Caco-2 (cell line): Measurements from ENCODE around the gene OLA1. TPM values are rescaled to one million over a fixed set of nuclear protein-coding genes. Genes with fewer than 3 reads are reported as not detected.

Experiments used
- BruUV-seq: library from RNA; stranded (reverse); fragments of 400-500 nt; replicated peaks from 2 replicates; lab custom pipeline; 2021; lab: Mats Ljungman, UMichigan
- CTCF ChIA-PET: fragments of 300-600 bp; sonication (Branson Sonifier 250); formaldehyde crosslinking; loops from one replicate; lab custom pipeline; 2022; ENCODE audit warnings: antibody characterized with exemption; lab: Charles Lee
- POLR2A ChIA-PET: fragments of 300-600 bp; sonication (Branson Sonifier 250); formaldehyde crosslinking; loops from one replicate; lab custom pipeline; 2022; ENCODE audit warnings: antibody characterized with exemption; lab: Charles Lee
- DNase-seq, 2 experiments: peaks; one replicate each; pipeline versions ENCODE4 v3.0.0 to v3.0.0-alpha.2; 2020 to 2022
- H3K27me3 ChIP-seq: replicated peaks from 2 replicates; pipeline ENCODE4 v1.6.0; 2011; ENCODE audit warnings: low read length; ENCODE audit not compliant: control insufficient read depth, insufficient read depth
- H3K36me3 ChIP-seq: 2 replicates; pipeline ENCODE4 v1.5.1; 2011; ENCODE audit warnings: low read length; ENCODE audit not compliant: control insufficient read depth, insufficient read depth
- H3K4me1 ChIP-seq: fragments of 250-450 bp; sonication (Bioruptor Pico); 2 replicates; pipeline ENCODE4 v1.5.1; 2020; ENCODE audit warnings: mild to moderate bottlenecking
- H3K4me3 ChIP-seq: 2 replicates; pipeline ENCODE4 v1.5.1; 2011; ENCODE audit warnings: low read depth, mild to moderate bottlenecking, control low read depth, low read length
- H3K9me3 ChIP-seq: fragments of 250-450 bp; sonication (Bioruptor Pico); 2 replicates; pipeline ENCODE4 v1.5.1; 2020; ENCODE audit warnings: mild to moderate bottlenecking, moderate library complexity
- H3K27ac Mint-ChIP-seq: one replicate; pipeline ENCODE4 v1.8.0; 2022; ENCODE audit warnings: mixed read lengths; ENCODE audit not compliant: unreplicated experiment
- H3K27me3 Mint-ChIP-seq: one replicate; pipeline ENCODE4 v1.8.0; 2022; ENCODE audit warnings: mixed read lengths; ENCODE audit not compliant: insufficient read depth, unreplicated experiment
- H3K36me3 Mint-ChIP-seq: one replicate; pipeline ENCODE4 v1.8.0; 2022; ENCODE audit warnings: mild to moderate bottlenecking, mixed read lengths; ENCODE audit not compliant: insufficient read depth, unreplicated experiment
- H3K4me1 Mint-ChIP-seq: one replicate; pipeline ENCODE4 v1.8.0; 2022; ENCODE audit warnings: low read depth, mixed read lengths; ENCODE audit not compliant: unreplicated experiment
- H3K4me3 Mint-ChIP-seq: one replicate; pipeline ENCODE4 v1.8.0; 2022; ENCODE audit warnings: mild to moderate bottlenecking, moderate library complexity, mixed read lengths; ENCODE audit not compliant: unreplicated experiment
- H3K9me3 Mint-ChIP-seq: one replicate; pipeline ENCODE4 v1.8.0; 2022; ENCODE audit warnings: mixed read lengths; ENCODE audit not compliant: unreplicated experiment
- CTCF ChIP-seq, 2 experiments: fragments of 200-600 bp in 1 of 2; IDR thresholded peaks; 1 replicate in 1 of 2; 2 replicates in 1 of 2; pipeline versions ENCODE4 v1.5.1 to v1.8.0; 2011 to 2022; ENCODE audit warnings: antibody characterized with exemption in 1 of 2, control low read depth in 1 of 2, inconsistent platforms in 1 of 2, low read depth in 1 of 2, low read length in 1 of 2, mild to moderate bottlenecking in 1 of 2, moderate library complexity in 1 of 2; ENCODE audit not compliant: insufficient read depth in 1 of 2, severe bottlenecking in 1 of 2, unreplicated experiment in 1 of 2
- intact Hi-C: fragments of 100-400 bp; cut with micrococcal nuclease; formaldehyde crosslinking; loops from one replicate; pipeline ENCODE4 v1.10.0; 2022; ENCODE audit not compliant: unreplicated experiment
- total RNA-seq: library from RNA; stranded (reverse); gene quantifications from 2 replicates; pipeline ENCODE4 v1.2.3, GENCODE V29; 2022

OLA1 gene
- total RNA-seq, 1 experiment from 2014 or later = 177 TPM

- H3K4me1 ChIP-seq = no peaks in the 10 kb centered on the region
- Mint-ChIP-seq H3K36me3 (no peaks in the 10 kb centered on the region), H3K27me3 (no peaks in the 10 kb centered on the region), H3K4me3 (no peak overlapping the region), H3K9me3 (no peaks in the 10 kb centered on the region), H3K4me1 (peaks cover 7% of the 10 kb centered on the region), H3K27ac (no peak overlapping the region)
- TF ChIP-seq CTCF (IDR thresholded peaks at IDR 0.05; ENCODE audit: insufficient read depth in 1 of 2, low read depth in 1 of 2, low read length in 1 of 2, severe bottlenecking in 1 of 2, unreplicated experiment in 1 of 2) = no peak
- no peak for DNase-seq
- H3K9me3 ChIP-seq = no peaks in the 10 kb centered on the region
- no TSS peak for BruUV-seq
- H3K36me3 ChIP-seq = no peaks in the 10 kb centered on the region
- no peak overlapping the region for H3K4me3 ChIP-seq
- ChIA-PET CTCF (interaction anchor here (0.6 kb wide), 1 partner anchor 206 kb away, joined by 9 read pairs; no protein-coding TSS in a partner anchor), POLR2A (no interaction called here)
- H3K27me3 ChIP-seq = no peaks in the 10 kb centered on the region; the same call in 1 of the 2 replicates
- intact Hi-C loops = no loop called here
These were observed 39.0 kb downstream of the OLA1 start for GRCh38 chr2:174209325-174209724.

GRCh38 chr2:174208026-174208425 lies 40.3 kb downstream of the OLA1 start:
- Histone ChIP-seq H3K27me3 (no peaks in the 10 kb centered on the region; the same call in 1 of the 2 replicates), H3K4me1 (no peaks in the 10 kb centered on the region), H3K36me3 (no peaks in the 10 kb centered on the region), H3K9me3 (no peaks in the 10 kb centered on the region), H3K4me3 (no peak overlapping the region)
- H3K36me3 Mint-ChIP-seq = no peaks in the 10 kb centered on the region
- no peak overlapping the region for H3K4me3 Mint-ChIP-seq
- H3K4me1 Mint-ChIP-seq = peaks cover 7% of the 10 kb centered on the region
- H3K9me3 Mint-ChIP-seq = no peaks in the 10 kb centered on the region
- DNase-seq = no peak
- no peaks in the 10 kb centered on the region for H3K27me3 Mint-ChIP-seq
- TF ChIP-seq CTCF (IDR thresholded peaks at IDR 0.05; ENCODE audit: insufficient read depth in 1 of 2, low read depth in 1 of 2, low read length in 1 of 2, severe bottlenecking in 1 of 2, unreplicated experiment in 1 of 2) = no peak
- intact Hi-C loops = no loop called here
- POLR2A ChIA-PET = no interaction called here
- H3K27ac Mint-ChIP-seq = no peak overlapping the region
- CTCF ChIA-PET = no interaction called here
- BruUV-seq = no TSS peak

- Histone ChIP-seq H3K4me1 (no peaks in the 10 kb centered on the region), H3K4me3 (no peak overlapping the region), H3K36me3 (no peaks in the 10 kb centered on the region), H3K9me3 (no peaks in the 10 kb centered on the region), H3K27me3 (no peaks in the 10 kb centered on the region; the same call in 1 of the 2 replicates)
- ChIA-PET CTCF (interaction anchor here (0.6 kb wide), 1 partner anchor 131 kb away, joined by 3 read pairs; no protein-coding TSS in a partner anchor), POLR2A (no interaction called here)
- no peak for DNase-seq
- intact Hi-C loops = no loop called here
- H3K4me1 Mint-ChIP-seq = peaks cover 7% of the 10 kb centered on the region
- H3K27me3 Mint-ChIP-seq = no peaks in the 10 kb centered on the region
- TF ChIP-seq CTCF (IDR thresholded peaks at IDR 0.05; ENCODE audit: insufficient read depth in 1 of 2, low read depth in 1 of 2, low read length in 1 of 2, severe bottlenecking in 1 of 2, unreplicated experiment in 1 of 2) = no peak
- H3K9me3 Mint-ChIP-seq = no peaks in the 10 kb centered on the region
- no peak overlapping the region for H3K4me3 Mint-ChIP-seq
- no peaks in the 10 kb centered on the region for H3K36me3 Mint-ChIP-seq
- H3K27ac Mint-ChIP-seq = no peak overlapping the region
- no TSS peak for BruUV-seq
These were observed 42.8 kb downstream of the OLA1 start for GRCh38 chr2:174205562-174205961.
